ENCODE measurements around the gene DNM1L.

DNA sequence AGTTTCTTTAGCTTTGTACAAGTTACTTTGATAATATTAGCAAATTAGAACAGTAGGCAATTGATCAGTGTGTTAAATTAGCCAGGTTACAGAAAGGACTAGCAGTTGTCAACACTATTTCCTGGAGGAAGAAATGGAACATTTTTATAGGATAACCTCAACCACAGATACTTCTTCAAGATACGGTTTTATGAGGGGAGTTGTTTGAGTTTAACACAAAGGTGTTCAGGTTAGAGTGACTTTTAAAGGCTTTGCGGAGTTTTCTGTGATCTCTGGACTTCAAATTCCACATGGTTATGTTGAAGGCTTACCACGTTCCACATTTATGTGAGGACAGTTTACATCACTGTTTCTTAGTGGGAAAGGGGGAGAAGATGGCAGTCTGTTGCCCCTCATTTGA lies 57.3 kb downstream of the DNM1L start:
- TF ChIP-seq EZH2 (IDR thresholded peaks at IDR 0.05; ENCODE audit: borderline replicate concordance, low read depth, low read length, severe bottlenecking) = no peak
- TF ChIP-seq, protein P1, sequence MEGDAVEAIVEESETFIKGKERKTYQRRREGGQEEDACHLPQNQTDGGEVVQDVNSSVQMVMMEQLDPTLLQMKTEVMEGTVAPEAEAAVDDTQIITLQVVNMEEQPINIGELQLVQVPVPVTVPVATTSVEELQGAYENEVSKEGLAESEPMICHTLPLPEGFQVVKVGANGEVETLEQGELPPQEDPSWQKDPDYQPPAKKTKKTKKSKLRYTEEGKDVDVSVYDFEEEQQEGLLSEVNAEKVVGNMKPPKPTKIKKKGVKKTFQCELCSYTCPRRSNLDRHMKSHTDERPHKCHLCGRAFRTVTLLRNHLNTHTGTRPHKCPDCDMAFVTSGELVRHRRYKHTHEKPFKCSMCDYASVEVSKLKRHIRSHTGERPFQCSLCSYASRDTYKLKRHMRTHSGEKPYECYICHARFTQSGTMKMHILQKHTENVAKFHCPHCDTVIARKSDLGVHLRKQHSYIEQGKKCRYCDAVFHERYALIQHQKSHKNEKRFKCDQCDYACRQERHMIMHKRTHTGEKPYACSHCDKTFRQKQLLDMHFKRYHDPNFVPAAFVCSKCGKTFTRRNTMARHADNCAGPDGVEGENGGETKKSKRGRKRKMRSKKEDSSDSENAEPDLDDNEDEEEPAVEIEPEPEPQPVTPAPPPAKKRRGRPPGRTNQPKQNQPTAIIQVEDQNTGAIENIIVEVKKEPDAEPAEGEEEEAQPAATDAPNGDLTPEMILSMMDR (IDR thresholded peaks at IDR 0.05; ENCODE audit: borderline replicate concordance, extremely low read depth, low read length, poor library complexity, severe bottlenecking) = no peak

Data from DND-41 (cell line).